Keratinocyte (primary cell): Measurements from ENCODE around the gene PRKD2. TPM values are rescaled to one million over a fixed set of nuclear protein-coding genes. Genes with fewer than 3 reads are reported as not detected.

Experiments used
- DNase-seq: peaks from one replicate; pipeline ENCODE4 v3.0.0-alpha.2; 2011; ENCODE audit warnings: low read depth, missing footprints, low spot score
- FAIRE-seq: peaks from 2 replicates; lab custom pipeline; 2011; peaks lifted over from hg19 to GRCh38; lab: Jason Lieb, UNC
- H2AFZ ChIP-seq: 2 replicates; pipeline ENCODE4 v1.6.0; 2012; ENCODE audit warnings: low read length, control low read depth, inconsistent platforms; ENCODE audit not compliant: control insufficient read depth
- H3K27ac ChIP-seq: 2 replicates; pipeline ENCODE4 v1.5.1; 2011; ENCODE audit warnings: low read length; ENCODE audit not compliant: control insufficient read depth, insufficient read depth
- H3K27me3 ChIP-seq: 3 replicates; pipeline ENCODE4 v1.6.0; 2011; ENCODE audit warnings: low read length; ENCODE audit not compliant: control insufficient read depth, insufficient read depth; ENCODE audit errors: extremely low read depth
- H3K36me3 ChIP-seq, 2 experiments: 2 replicates in 1 of 2; 3 replicates in 1 of 2; pipeline ENCODE4 v1.5.1; 2011; ENCODE audit warnings: low read length in 2 of 2, mild to moderate bottlenecking in 1 of 2; ENCODE audit not compliant: control insufficient read depth in 2 of 2, insufficient read depth in 2 of 2; ENCODE audit errors: extremely low read depth in 1 of 2
- H3K4me1 ChIP-seq: 3 replicates; pipeline ENCODE4 v1.5.1; 2011; ENCODE audit warnings: low read length; ENCODE audit not compliant: control insufficient read depth, insufficient read depth; ENCODE audit errors: extremely low read depth
- H3K4me2 ChIP-seq: 3 replicates; pipeline ENCODE4 v1.6.0; 2011; ENCODE audit warnings: low read depth, low read length; ENCODE audit not compliant: control insufficient read depth, insufficient read depth; ENCODE audit errors: extremely low read depth
- H3K4me3 ChIP-seq, 3 experiments: fragments of 200-600 bp in 1 of 3; sonication (generic) in 1 of 3; 2 replicates in 2 of 3; 3 replicates in 1 of 3; pipeline ENCODE4 v1.5.1; 2011 to 2016; ENCODE audit warnings: low read length in 3 of 3, mild to moderate bottlenecking in 3 of 3, control low read depth in 2 of 3, inconsistent platforms in 1 of 3, low read depth in 1 of 3, mixed read lengths in 1 of 3, mixed run types in 1 of 3, moderate library complexity in 1 of 3; ENCODE audit not compliant: control insufficient read depth in 2 of 3, insufficient read depth in 2 of 3; ENCODE audit errors: extremely low read depth in 1 of 3
- H3K79me2 ChIP-seq: 2 replicates; pipeline ENCODE4 v1.6.0; 2012; ENCODE audit warnings: low read length; ENCODE audit not compliant: control insufficient read depth, insufficient read depth
- H3K9ac ChIP-seq: 3 replicates; pipeline ENCODE4 v1.6.0; 2011; ENCODE audit warnings: low read length; ENCODE audit not compliant: control insufficient read depth, insufficient read depth; ENCODE audit errors: extremely low read depth
- H3K9me1 ChIP-seq: 3 replicates; pipeline ENCODE4 v1.6.0; 2011; ENCODE audit warnings: low read length; ENCODE audit not compliant: control insufficient read depth, insufficient read depth; ENCODE audit errors: extremely low read depth
- H3K9me3 ChIP-seq: 2 replicates; pipeline ENCODE4 v1.5.1; 2012; ENCODE audit warnings: low read depth, low read length; ENCODE audit not compliant: control insufficient read depth
- H4K20me1 ChIP-seq: 3 replicates; pipeline ENCODE4 v1.6.0; 2011; ENCODE audit warnings: low read length; ENCODE audit not compliant: control insufficient read depth, insufficient read depth; ENCODE audit errors: extremely low read depth
- EZH2 ChIP-seq: IDR thresholded peaks from one replicate; pipeline ENCODE4 v1.6.1; 2012; ENCODE audit warnings: inconsistent platforms, mild to moderate bottlenecking, low read length, moderate library complexity
- dilution Hi-C: fragments of 300-500 bp; cut with MboI; formaldehyde crosslinking; loops from one replicate; pipeline ENCODE4 v1.7.0; 2020; ENCODE audit warnings: low sequenced_read_pairs; ENCODE audit not compliant: extremely low pct_ligation_motif_present
- polyA plus RNA-seq, 5 experiments: library from polyadenylated mRNA; depleted of rRNA in 3 of 5; stranded (reverse) in 3 of 5; stranded (forward) in 1 of 5; unstranded in 1 of 5; fragments of >200 nt; gene quantifications; 1 replicate in 1 of 5; 2 replicates in 3 of 5; 3 replicates in 1 of 5; pipeline versions ENCODE4 v1.2.1 to v1.2.3, GENCODE V29; 2011 to 2012; ENCODE audit warnings: missing spikeins in 2 of 5, low read depth in 1 of 5, low replicate concordance in 1 of 5
- TF ChIP-seq, protein P1 (sequence below), 3 experiments: IDR thresholded peaks in 1 of 3; conservative IDR thresholded peaks in 1 of 3; optimal IDR thresholded peaks in 1 of 3; 2 replicates in 2 of 3; 3 replicates in 1 of 3; pipeline versions ENCODE3 to v1.5.1; 2011; ENCODE audit warnings: low read length in 3 of 3, mild to moderate bottlenecking in 3 of 3, moderate library complexity in 2 of 3, control low read depth in 1 of 3, inconsistent platforms in 1 of 3; ENCODE audit not compliant: insufficient read depth in 2 of 3; ENCODE audit errors: extremely low read depth in 1 of 3

Gene PRKD2
- polyA plus RNA-seq, 1 donor (not counting 4 experiments of a cell fraction or from before 2014, with no cell fraction given): 9.9 TPM

DNA sequence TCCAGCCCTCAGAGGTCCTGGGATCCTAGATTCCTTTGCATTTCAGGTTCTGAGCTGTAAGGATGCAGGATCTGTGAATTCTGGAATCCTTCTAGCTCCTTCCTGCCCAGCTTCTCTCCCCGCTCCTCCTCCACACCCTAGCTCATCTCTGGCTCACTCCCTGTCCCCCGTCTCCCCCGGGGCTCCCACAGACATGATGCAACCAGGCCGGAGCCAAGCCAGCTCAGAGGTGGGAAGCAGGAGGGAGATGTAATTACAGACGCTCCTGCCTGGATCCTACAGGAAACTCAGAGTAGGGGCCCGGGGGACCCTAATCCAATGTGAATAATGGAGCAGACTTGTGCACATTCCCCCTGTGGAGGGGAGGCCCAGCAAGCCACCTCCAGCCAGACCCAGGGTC is 85.4 kb downstream of the PRKD2 start:
- Histone ChIP-seq H3K36me3 (no peaks in the 10 kb centered on the region), H3K79me2 (no peaks in the 10 kb centered on the region), H3K27ac (no peak overlapping the region), H2AFZ (no peak overlapping the region), H3K9me3 (no peaks in the 10 kb centered on the region), H3K4me2 (peak overlapping the region; percentile 25), H3K9me1 (no peaks in the 10 kb centered on the region), H3K4me3 (no peak overlapping the region), H3K4me1 (peaks cover 18% of the 10 kb centered on the region), H3K9ac (no peak overlapping the region), H3K27me3 (peaks cover 28% of the 10 kb centered on the region), H4K20me1 (no peaks in the 10 kb centered on the region)
- DNase-seq: no peak
- no peak for FAIRE-seq
- no peak for TF ChIP-seq EZH2
- TF ChIP-seq, protein P1, sequence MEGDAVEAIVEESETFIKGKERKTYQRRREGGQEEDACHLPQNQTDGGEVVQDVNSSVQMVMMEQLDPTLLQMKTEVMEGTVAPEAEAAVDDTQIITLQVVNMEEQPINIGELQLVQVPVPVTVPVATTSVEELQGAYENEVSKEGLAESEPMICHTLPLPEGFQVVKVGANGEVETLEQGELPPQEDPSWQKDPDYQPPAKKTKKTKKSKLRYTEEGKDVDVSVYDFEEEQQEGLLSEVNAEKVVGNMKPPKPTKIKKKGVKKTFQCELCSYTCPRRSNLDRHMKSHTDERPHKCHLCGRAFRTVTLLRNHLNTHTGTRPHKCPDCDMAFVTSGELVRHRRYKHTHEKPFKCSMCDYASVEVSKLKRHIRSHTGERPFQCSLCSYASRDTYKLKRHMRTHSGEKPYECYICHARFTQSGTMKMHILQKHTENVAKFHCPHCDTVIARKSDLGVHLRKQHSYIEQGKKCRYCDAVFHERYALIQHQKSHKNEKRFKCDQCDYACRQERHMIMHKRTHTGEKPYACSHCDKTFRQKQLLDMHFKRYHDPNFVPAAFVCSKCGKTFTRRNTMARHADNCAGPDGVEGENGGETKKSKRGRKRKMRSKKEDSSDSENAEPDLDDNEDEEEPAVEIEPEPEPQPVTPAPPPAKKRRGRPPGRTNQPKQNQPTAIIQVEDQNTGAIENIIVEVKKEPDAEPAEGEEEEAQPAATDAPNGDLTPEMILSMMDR (optimal IDR thresholded peaks at IDR 0.05 in 1 of 3, IDR thresholded peaks at IDR 0.05 in 1 of 3, conservative IDR thresholded peaks at IDR 0.05 in 1 of 3; ENCODE audit: extremely low read depth in 1 of 3, insufficient read depth in 2 of 3, low read length in 3 of 3): no peak
- dilution Hi-C loops: no loop called here

DNA sequence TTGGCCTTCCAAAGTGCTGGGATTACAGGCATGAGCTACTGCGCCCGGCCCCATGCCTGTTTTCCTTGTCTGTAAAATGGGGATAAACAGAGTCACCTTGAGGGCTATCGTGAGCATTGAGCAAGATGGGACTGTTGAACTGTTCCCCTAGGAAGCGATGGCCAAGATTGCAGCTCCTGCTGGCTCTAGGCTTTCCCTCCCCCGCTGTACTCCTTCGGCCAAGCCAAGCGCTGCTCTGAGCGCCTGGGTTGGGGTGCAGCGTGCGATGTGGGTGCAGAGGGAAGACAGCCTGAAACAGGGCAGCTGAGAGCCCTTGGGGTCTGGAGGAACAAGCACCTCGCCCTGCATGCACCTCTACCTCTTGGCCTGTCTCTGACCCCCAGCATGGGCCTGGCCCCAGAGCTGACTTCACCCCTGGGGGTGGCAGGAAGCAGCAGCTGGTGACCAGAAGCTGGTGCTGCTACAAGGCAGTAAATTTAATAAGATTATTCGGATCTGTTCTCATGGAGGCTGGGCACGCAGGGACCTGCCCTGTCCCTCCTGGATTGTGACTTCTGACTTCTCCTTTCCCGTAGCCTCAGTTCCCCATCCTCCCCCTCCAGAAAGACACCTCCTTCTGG is 86.2 kb downstream of the PRKD2 start:
- no peak for DNase-seq
- dilution Hi-C loops: no loop called here
- FAIRE-seq: peak; percentile 52
- Histone ChIP-seq H3K9me3 (no peaks in the 10 kb centered on the region), H2AFZ (peak overlapping the region; percentile 56), H3K9me1 (no peaks in the 10 kb centered on the region), H3K27me3 (peaks cover 20% of the 10 kb centered on the region), H3K36me3 (no peaks in the 10 kb centered on the region), H3K4me3 (no peak overlapping the region), H3K4me2 (peak overlapping the region; percentile 25), H3K79me2 (no peaks in the 10 kb centered on the region), H4K20me1 (no peaks in the 10 kb centered on the region), H3K27ac (no peak overlapping the region), H3K4me1 (peaks cover 18% of the 10 kb centered on the region), H3K9ac (no peak overlapping the region)
- TF ChIP-seq, protein P1 (optimal IDR thresholded peaks at IDR 0.05 in 1 of 3, IDR thresholded peaks at IDR 0.05 in 1 of 3, conservative IDR thresholded peaks at IDR 0.05 in 1 of 3; ENCODE audit: extremely low read depth in 1 of 3, insufficient read depth in 2 of 3, low read length in 3 of 3): no peak
- no peak for TF ChIP-seq EZH2
